OCI-LY1 (cell line): ENCODE measurements around the gene RAPGEF3.
A peak's percentile ranks its signal among the peaks of the same experiment; 100 is the strongest.

Source experiments
- H2AFZ ChIP-seq: fragments of 200-600 bp; sonication (generic), shearing (Covaris generic); 2 replicates; pipeline ENCODE4 v1.6.0; 2014; ENCODE audit warnings: antibody characterized with exemption, mild to moderate bottlenecking, low read length
- H3F3A ChIP-seq: fragments of 200-600 bp; sonication (generic), shearing (Covaris generic); 2 replicates; pipeline ENCODE4 v1.6.0; 2014; ENCODE audit warnings: mild to moderate bottlenecking, antibody characterized with exemption, low read length, moderate library complexity; ENCODE audit not compliant: insufficient read depth
- H3K27ac ChIP-seq: fragments of 200-600 bp; sonication (generic); 2 replicates; pipeline ENCODE4 v1.5.1; 2014; ENCODE audit warnings: low read length, mixed run types, mild to moderate bottlenecking, low read depth; ENCODE audit not compliant: poor library complexity, severe bottlenecking
- H3K27me3 ChIP-seq: fragments of 200-600 bp; sonication (generic); 2 replicates; pipeline ENCODE4 v1.6.0; 2014; ENCODE audit warnings: antibody characterized with exemption, mild to moderate bottlenecking, low read length, moderate library complexity; ENCODE audit not compliant: insufficient read depth
- H3K36me3 ChIP-seq: fragments of 200-600 bp; sonication (generic); 2 replicates; pipeline ENCODE4 v1.6.1; 2014; ENCODE audit warnings: mild to moderate bottlenecking, antibody characterized with exemption, low read length, moderate library complexity, mixed read lengths; ENCODE audit not compliant: insufficient read depth
- H3K4me1 ChIP-seq: fragments of 200-600 bp; sonication (generic); 2 replicates; pipeline ENCODE4 v1.5.1; 2014; ENCODE audit warnings: mild to moderate bottlenecking, low read length, moderate library complexity; ENCODE audit not compliant: insufficient read depth, severe bottlenecking
- H3K4me2 ChIP-seq: fragments of 200-600 bp; sonication (generic), shearing (Covaris generic); 2 replicates; pipeline ENCODE4 v1.6.1; 2014; ENCODE audit warnings: low read length
- H3K4me3 ChIP-seq: fragments of 200-600 bp; sonication (generic); 2 replicates; pipeline ENCODE4 v1.5.1; 2014; ENCODE audit warnings: low read length, low read depth, mild to moderate bottlenecking, mixed read lengths; ENCODE audit not compliant: poor library complexity, severe bottlenecking
- H3K79me2 ChIP-seq: fragments of 200-600 bp; shearing (Covaris generic); 2 replicates; pipeline ENCODE4 v1.6.1; 2016; ENCODE audit warnings: mixed run types, low read length, mixed read lengths; ENCODE audit not compliant: insufficient read depth
- H3K9ac ChIP-seq: fragments of 200-600 bp; sonication (generic), shearing (Covaris generic); 2 replicates; pipeline ENCODE4 v1.6.1; 2014; ENCODE audit warnings: mild to moderate bottlenecking, low read length, mixed read lengths
- H3K9me2 ChIP-seq: fragments of 200-600 bp; sonication (generic), shearing (Covaris generic); 2 replicates; pipeline ENCODE4 v1.6.1; 2014; ENCODE audit warnings: low read depth, mild to moderate bottlenecking, low read length, mixed read lengths
- H3K9me3 ChIP-seq: fragments of 200-600 bp; shearing (Covaris generic); 2 replicates; pipeline ENCODE4 v1.6.1; 2014; ENCODE audit warnings: low read length, mixed read lengths
- H4K20me1 ChIP-seq: fragments of 200-600 bp; sonication (generic), shearing (Covaris generic); 2 replicates; pipeline ENCODE4 v1.6.0; 2016; ENCODE audit warnings: mild to moderate bottlenecking, low read length; ENCODE audit not compliant: insufficient read depth
- CTCF ChIP-seq: fragments of 200-600 bp; sonication (generic), shearing (Covaris generic); IDR thresholded peaks from 2 replicates; pipeline ENCODE4 v1.5.1; 2017; ENCODE audit warnings: mild to moderate bottlenecking, antibody characterized with exemption, low read length, moderate library complexity, mixed read lengths
- EZH2 ChIP-seq: fragments of 200-600 bp; sonication (generic), shearing (Covaris generic); IDR thresholded peaks from 2 replicates; pipeline ENCODE4 v1.8.0; 2017; ENCODE audit warnings: borderline replicate concordance, mixed run types, mild to moderate bottlenecking, antibody characterized with exemption, low read length, moderate library complexity, mixed read lengths

The RAPGEF3 gene

GRCh38 chr12:47741340-47741703, 17.4 kb downstream of the RAPGEF3 start:
- Histone ChIP-seq H3K36me3 (no peaks in the 10 kb centered on the region), H3K9ac (no peak overlapping the region), H3K27ac (peak overlapping the region; percentile 38), H3K4me2 (peak overlapping the region; percentile 43; the same call in 1 of the 2 replicates), H3K4me1 (peaks cover 23% of the 10 kb centered on the region), H3F3A (peaks cover 5% of the 10 kb centered on the region; the same call in 1 of the 2 replicates), H3K4me3 (no peak overlapping the region), H4K20me1 (no peaks in the 10 kb centered on the region), H3K9me2 (no peaks in the 10 kb centered on the region), H3K27me3 (no peaks in the 10 kb centered on the region), H3K9me3 (no peaks in the 10 kb centered on the region), H2AFZ (no peak overlapping the region), H3K79me2 (no peaks in the 10 kb centered on the region)
- TF ChIP-seq CTCF (no peak), EZH2 (no peak)

DNA sequence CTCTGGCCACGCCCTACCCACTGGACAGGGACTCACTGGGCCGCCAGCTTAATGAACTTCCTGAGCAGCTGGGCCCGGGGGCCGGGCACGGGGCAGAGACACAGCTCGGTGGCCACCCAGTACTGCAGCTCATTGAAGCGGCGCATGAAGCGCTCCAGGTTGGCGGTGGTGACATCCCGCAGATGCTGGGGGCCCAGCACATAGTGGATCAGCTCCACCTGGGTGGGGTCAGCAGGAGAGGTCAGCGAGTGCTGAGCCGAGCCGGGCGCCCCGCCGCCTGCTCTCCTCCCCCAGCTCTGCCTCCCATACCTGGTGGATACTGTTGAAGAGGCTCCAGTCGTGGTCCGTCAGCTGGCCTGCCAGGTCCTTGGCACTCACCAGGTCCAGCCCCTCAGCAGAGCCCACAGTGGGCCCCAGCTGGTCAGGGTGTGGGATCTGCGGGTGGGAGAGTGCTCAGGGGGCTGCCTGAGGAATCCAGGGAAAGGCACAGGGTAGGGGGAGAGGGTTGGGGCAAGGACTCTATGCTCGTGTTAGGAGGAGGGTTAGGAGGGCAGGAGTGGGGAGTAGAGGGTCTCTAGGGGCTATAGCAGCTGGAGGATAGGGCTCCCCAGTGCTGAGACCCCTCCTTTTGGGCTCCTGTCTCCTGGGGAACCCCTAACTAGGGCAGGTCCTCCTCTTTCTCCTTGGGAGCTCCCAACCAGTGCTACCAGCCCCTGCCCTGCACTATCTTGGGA, 17.9 kb downstream of the RAPGEF3 start:
- no peaks in the 10 kb centered on the region for H3K9me3 ChIP-seq
- H3F3A ChIP-seq = peaks cover 5% of the 10 kb centered on the region; the same call in 1 of the 2 replicates
- no peaks in the 10 kb centered on the region for H4K20me1 ChIP-seq
- TF ChIP-seq CTCF = no peak
- TF ChIP-seq EZH2 = no peak
- peaks cover 23% of the 10 kb centered on the region for H3K4me1 ChIP-seq
- peak overlapping the region; percentile 38 for H3K27ac ChIP-seq
- H3K27me3 ChIP-seq = no peaks in the 10 kb centered on the region
- H3K4me2 ChIP-seq = peak overlapping the region; percentile 43; the same call in 1 of the 2 replicates
- peak overlapping the region; percentile 13 for H3K4me3 ChIP-seq
- H3K9me2 ChIP-seq = no peaks in the 10 kb centered on the region
- no peaks in the 10 kb centered on the region for H3K79me2 ChIP-seq
- H3K36me3 ChIP-seq = no peaks in the 10 kb centered on the region
- H3K9ac ChIP-seq = no peak overlapping the region; the same call in 1 of the 2 replicates
- H2AFZ ChIP-seq = no peak overlapping the region

DNA sequence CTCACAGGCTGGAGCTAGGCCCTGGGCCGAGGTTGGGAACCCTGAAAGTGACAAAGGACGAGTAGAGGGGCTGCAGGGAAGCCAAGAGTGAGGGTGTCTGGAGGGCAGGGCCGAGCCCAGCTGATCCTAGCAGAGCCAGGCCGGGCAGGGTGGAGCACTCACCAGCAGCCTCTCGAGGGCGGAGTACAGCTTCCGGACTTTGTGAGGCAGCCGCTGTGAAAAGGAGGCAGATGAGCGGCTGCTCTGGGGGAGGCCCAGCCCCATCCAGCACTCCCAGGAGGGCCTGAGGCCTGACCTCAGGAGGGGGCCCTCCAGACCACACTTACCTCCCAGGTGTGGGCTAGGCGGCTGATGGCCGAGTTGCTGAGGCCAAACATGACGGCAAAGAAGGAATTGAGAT, 18.7 kb downstream of the RAPGEF3 start:
- Histone ChIP-seq H2AFZ (no peak overlapping the region), H3K27me3 (no peaks in the 10 kb centered on the region), H3F3A (peaks cover 5% of the 10 kb centered on the region; the same call in 1 of the 2 replicates), H3K36me3 (no peaks in the 10 kb centered on the region), H3K27ac (peak overlapping the region; percentile 38), H3K4me1 (peaks cover 23% of the 10 kb centered on the region), H3K4me2 (peak overlapping the region; percentile 43; the same call in 1 of the 2 replicates), H3K9me2 (no peaks in the 10 kb centered on the region), H3K9me3 (no peaks in the 10 kb centered on the region), H3K4me3 (peak overlapping the region; percentile 13), H4K20me1 (no peaks in the 10 kb centered on the region), H3K79me2 (no peaks in the 10 kb centered on the region), H3K9ac (no peak overlapping the region)
- TF ChIP-seq EZH2 = no peak
- TF ChIP-seq CTCF = no peak
